H9 (cell line): ENCODE measurements around the gene SERPINC1. TPM values are rescaled to one million over a fixed set of nuclear protein-coding genes. Genes with fewer than 3 reads are reported as not detected.

Experiments
- DNase-seq: peaks from one replicate; pipeline ENCODE4 v3.0.0-alpha.2; 2017
- H2AFZ ChIP-seq: one replicate; pipeline ENCODE4 v1.6.1; 2013; ENCODE audit warnings: mild to moderate bottlenecking, low read length, control low read depth, moderate library complexity
- H2AK5ac ChIP-seq: 2 replicates; pipeline ENCODE4 v1.6.1; 2013; ENCODE audit warnings: low read length, control low read depth, mixed read lengths; ENCODE audit not compliant: insufficient read length
- H2BK120ac ChIP-seq: one replicate; pipeline ENCODE4 v1.6.1; 2013; ENCODE audit warnings: low read depth, mild to moderate bottlenecking, low read length, control low read depth, inconsistent platforms; ENCODE audit not compliant: poor library complexity, severe bottlenecking
- H2BK12ac ChIP-seq: 2 replicates; pipeline ENCODE4 v1.6.1; 2013; ENCODE audit warnings: low read length, control low read depth, mixed read lengths, low read depth; ENCODE audit not compliant: insufficient read length
- H2BK15ac ChIP-seq: 2 replicates; pipeline ENCODE4 v1.6.1; 2013; ENCODE audit warnings: low read depth, low read length, control low read depth
- H2BK20ac ChIP-seq: one replicate; pipeline ENCODE4 v1.6.1; 2013; ENCODE audit warnings: low read depth, mild to moderate bottlenecking, low read length, control low read depth, inconsistent platforms; ENCODE audit not compliant: poor library complexity, severe bottlenecking
- H2BK5ac ChIP-seq: 2 replicates; pipeline ENCODE4 v1.6.1; 2013; ENCODE audit warnings: low read length, control low read depth, mixed read lengths; ENCODE audit not compliant: insufficient read length
- H3K14ac ChIP-seq: 2 replicates; pipeline ENCODE4 v1.6.1; 2013; ENCODE audit warnings: low read length, control low read depth; ENCODE audit not compliant: insufficient read depth
- H3K18ac ChIP-seq: 2 replicates; pipeline ENCODE4 v1.6.1; 2013; ENCODE audit warnings: low read depth, mild to moderate bottlenecking, mixed read lengths, low read length, control low read depth; ENCODE audit not compliant: insufficient read length
- H3K23ac ChIP-seq: 2 replicates; pipeline ENCODE4 v1.6.1; 2013; ENCODE audit warnings: low read length, control low read depth, mixed read lengths, low read depth; ENCODE audit not compliant: insufficient read length
- H3K23me2 ChIP-seq: 2 replicates; pipeline ENCODE4 v1.6.1; 2013; ENCODE audit warnings: low read depth, mild to moderate bottlenecking, mixed read lengths, low read length, control low read depth; ENCODE audit not compliant: insufficient read length, poor library complexity, severe bottlenecking
- H3K27ac ChIP-seq: 2 replicates; pipeline ENCODE4 v1.5.1; 2013; ENCODE audit warnings: low read length, control low read depth, mixed read lengths, low read depth; ENCODE audit not compliant: insufficient read length
- H3K27me3 ChIP-seq: 2 replicates; pipeline ENCODE4 v1.6.1; 2013; ENCODE audit warnings: low read length, control low read depth, inconsistent platforms; ENCODE audit not compliant: insufficient read depth
- H3K4ac ChIP-seq: 2 replicates; pipeline ENCODE4 v1.6.1; 2013; ENCODE audit warnings: low read depth, mild to moderate bottlenecking, control low read depth, inconsistent platforms, low read length, moderate library complexity
- H3K4me1 ChIP-seq: 2 replicates; pipeline ENCODE4 v1.6.1; 2013; ENCODE audit warnings: low read length, control low read depth, inconsistent platforms; ENCODE audit not compliant: insufficient read depth
- H3K4me2 ChIP-seq: 2 replicates; pipeline ENCODE4 v1.6.1; 2013; ENCODE audit warnings: low read length, control low read depth, mixed read lengths; ENCODE audit not compliant: insufficient read length, insufficient read depth
- H3K56ac ChIP-seq: 2 replicates; pipeline ENCODE4 v1.6.1; 2013; ENCODE audit warnings: low read depth, mild to moderate bottlenecking, mixed read lengths, low read length, control low read depth; ENCODE audit not compliant: insufficient read length
- H3K79me1 ChIP-seq: 2 replicates; pipeline ENCODE4 v1.6.1; 2013; ENCODE audit warnings: low read depth, mild to moderate bottlenecking, moderate library complexity, low read length, control low read depth, inconsistent platforms; ENCODE audit not compliant: insufficient read depth, poor library complexity, severe bottlenecking
- H3K79me2 ChIP-seq: 2 replicates; pipeline ENCODE4 v1.6.1; 2013; ENCODE audit warnings: low read length, control low read depth, inconsistent platforms; ENCODE audit not compliant: insufficient read depth
- H3K9ac ChIP-seq: 2 replicates; pipeline ENCODE4 v1.6.1; 2013; ENCODE audit warnings: low read length, control low read depth, mixed read lengths; ENCODE audit not compliant: insufficient read length; ENCODE audit errors: extremely low read depth
- H3K9me3 ChIP-seq: one replicate; pipeline ENCODE4 v1.6.1; 2013; ENCODE audit warnings: low read depth, low read length, inconsistent platforms; ENCODE audit not compliant: control insufficient read depth
- H3T11ph ChIP-seq: one replicate; pipeline ENCODE4 v1.6.1; 2013; ENCODE audit warnings: mild to moderate bottlenecking, low read length, control low read depth, inconsistent platforms
- H4K20me1 ChIP-seq: one replicate; pipeline ENCODE4 v1.6.1; 2013; ENCODE audit not compliant: control insufficient read depth, insufficient read length, insufficient read depth
- H4K5ac ChIP-seq: 2 replicates; pipeline ENCODE4 v1.6.1; 2013; ENCODE audit warnings: low read depth, mild to moderate bottlenecking, mixed read lengths, low read length, control low read depth; ENCODE audit not compliant: insufficient read length
- H4K8ac ChIP-seq: replicated peaks from 2 replicates; pipeline ENCODE4 v1.6.1; 2013; ENCODE audit warnings: low read length, control low read depth, mixed read lengths, low read depth; ENCODE audit not compliant: insufficient read length
- H4K91ac ChIP-seq: 2 replicates; pipeline ENCODE4 v1.6.1; 2013; ENCODE audit warnings: low read depth, mild to moderate bottlenecking, moderate library complexity, mixed read lengths, low read length, control low read depth; ENCODE audit not compliant: insufficient read length
- H3K27ac Mint-ChIP-seq, 3 experiments: 2 replicates in 2 of 3; 3 replicates in 1 of 3; pipeline ENCODE4 v1.8.0; 2020 to 2021; ENCODE audit warnings: mixed read lengths in 3 of 3, mild to moderate bottlenecking in 1 of 3, moderate library complexity in 1 of 3
- H3K27me3 Mint-ChIP-seq: 2 replicates; pipeline ENCODE4 v1.8.0; 2021; ENCODE audit warnings: low read depth, mild to moderate bottlenecking, moderate library complexity, mixed read lengths
- H3K36me3 Mint-ChIP-seq, 3 experiments: 2 replicates in 2 of 3; 3 replicates in 1 of 3; pipeline ENCODE4 v1.8.0; 2020 to 2021; ENCODE audit warnings: low read depth in 3 of 3, mixed read lengths in 3 of 3; ENCODE audit not compliant: insufficient read depth in 1 of 3
- H3K4me1 Mint-ChIP-seq, 2 experiments: 2 replicates each; pipeline ENCODE4 v1.8.0; 2020; ENCODE audit warnings: mixed read lengths in 2 of 2
- H3K4me3 Mint-ChIP-seq, 2 experiments: 2 replicates in 1 of 2; 3 replicates in 1 of 2; pipeline ENCODE4 v1.8.0; 2020 to 2021; ENCODE audit warnings: mild to moderate bottlenecking in 2 of 2, mixed read lengths in 2 of 2, moderate library complexity in 1 of 2
- H3K9me3 Mint-ChIP-seq, 2 experiments: 2 replicates in 1 of 2; 3 replicates in 1 of 2; pipeline ENCODE4 v1.8.0; 2020; ENCODE audit warnings: mild to moderate bottlenecking in 2 of 2, mixed read lengths in 2 of 2, moderate library complexity in 1 of 2
- WGBS: extraction: QIAGEN DNeasy Blood & Tissue Kit; methylation state at CpG from one replicate; pipeline ENCODE4 v1.1.7; 2013; ENCODE audit warnings: missing lambda C conversion rate, low lambda C conversion rate, mixed read lengths; ENCODE audit not compliant: insufficient read length; ENCODE audit errors: extremely low coverage; 5-methylcytosine and 5-hydroxymethylcytosine counted together
- total RNA-seq: library from RNA; stranded (reverse); gene quantifications from 2 replicates; pipeline ENCODE4 v1.2.1, GENCODE V29; 2021
- TF ChIP-seq, protein P1 (sequence below): fragments of 200-600 bp; sonication (generic); conservative IDR thresholded peaks from 3 replicates; pipeline ENCODE4 v1.8.0; 2021; ENCODE audit warnings: antibody characterized with exemption, mild to moderate bottlenecking

SERPINC1 gene
- total RNA-seq, 1 experiment from 2014 or later: not detected

DNA sequence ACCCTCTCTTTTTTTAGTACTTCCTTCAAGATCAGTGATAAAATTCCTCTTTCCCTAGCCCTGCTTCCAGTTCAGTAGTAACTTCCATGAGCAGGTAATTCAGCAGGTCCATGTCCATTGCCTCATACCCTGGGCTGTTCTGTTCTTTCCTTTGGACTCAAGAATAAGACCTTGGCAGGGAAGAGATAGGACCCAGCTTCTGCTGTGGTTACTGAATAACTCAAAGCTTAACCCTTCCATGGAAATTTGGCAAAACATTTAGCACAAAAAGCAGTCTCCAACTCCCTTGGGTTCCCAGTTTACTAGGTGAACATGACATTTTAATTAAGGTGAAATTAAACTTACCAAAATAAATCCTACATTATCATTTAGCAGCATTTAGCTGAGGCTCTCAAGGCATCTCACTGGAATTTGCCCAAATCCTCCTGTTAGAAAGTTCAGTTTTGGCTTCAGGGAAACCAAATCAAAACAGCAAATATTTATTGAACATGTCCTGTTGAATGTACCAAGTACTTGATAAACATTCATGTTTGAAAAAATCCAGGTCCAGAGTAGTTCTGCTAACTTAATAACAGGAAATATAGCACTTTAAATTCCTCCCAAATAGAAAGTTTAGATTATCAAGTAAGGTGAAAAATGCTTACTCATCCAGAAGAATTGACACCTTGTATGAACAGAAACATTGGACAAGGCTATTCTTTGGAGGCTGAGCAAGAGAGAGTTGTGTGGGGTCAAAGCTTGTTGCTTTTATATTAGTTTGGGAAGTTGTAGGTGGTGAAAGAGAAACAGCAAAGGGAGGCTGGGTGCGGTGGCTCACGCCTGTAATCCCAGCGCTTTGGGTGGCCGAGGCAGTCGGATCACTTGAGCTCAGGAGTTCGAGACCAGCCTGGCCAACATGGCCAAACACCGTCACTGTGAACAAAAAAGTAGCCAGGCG, 8.4 kb upstream of the SERPINC1 start:
- Histone ChIP-seq H3K9me3 (no peaks in the 10 kb centered on the region), H2BK12ac (no peak overlapping the region), H4K20me1 (no peaks in the 10 kb centered on the region), H2AFZ (no peak overlapping the region), H3K4me1 (no peaks in the 10 kb centered on the region), H4K8ac (no peak overlapping the region), H3K79me2 (no peaks in the 10 kb centered on the region), H4K91ac (no peak overlapping the region), H3K18ac (no peak overlapping the region), H3K14ac (no peak overlapping the region), H3T11ph (no peak overlapping the region), H3K4ac (no peak overlapping the region), H4K5ac (no peak overlapping the region), H2BK20ac (peak overlapping the region; percentile 45), H3K27ac (no peak overlapping the region), H3K27me3 (no peaks in the 10 kb centered on the region), H3K9ac (no peak overlapping the region), H3K56ac (no peak overlapping the region), H3K23me2 (no peaks in the 10 kb centered on the region), H2BK5ac (no peak overlapping the region), H2BK15ac (no peak overlapping the region), H3K23ac (no peak overlapping the region), H2AK5ac (no peak overlapping the region), H2BK120ac (no peak overlapping the region), H3K4me2 (no peak overlapping the region), H3K79me1 (no peaks in the 10 kb centered on the region)
- TF ChIP-seq, protein P1, sequence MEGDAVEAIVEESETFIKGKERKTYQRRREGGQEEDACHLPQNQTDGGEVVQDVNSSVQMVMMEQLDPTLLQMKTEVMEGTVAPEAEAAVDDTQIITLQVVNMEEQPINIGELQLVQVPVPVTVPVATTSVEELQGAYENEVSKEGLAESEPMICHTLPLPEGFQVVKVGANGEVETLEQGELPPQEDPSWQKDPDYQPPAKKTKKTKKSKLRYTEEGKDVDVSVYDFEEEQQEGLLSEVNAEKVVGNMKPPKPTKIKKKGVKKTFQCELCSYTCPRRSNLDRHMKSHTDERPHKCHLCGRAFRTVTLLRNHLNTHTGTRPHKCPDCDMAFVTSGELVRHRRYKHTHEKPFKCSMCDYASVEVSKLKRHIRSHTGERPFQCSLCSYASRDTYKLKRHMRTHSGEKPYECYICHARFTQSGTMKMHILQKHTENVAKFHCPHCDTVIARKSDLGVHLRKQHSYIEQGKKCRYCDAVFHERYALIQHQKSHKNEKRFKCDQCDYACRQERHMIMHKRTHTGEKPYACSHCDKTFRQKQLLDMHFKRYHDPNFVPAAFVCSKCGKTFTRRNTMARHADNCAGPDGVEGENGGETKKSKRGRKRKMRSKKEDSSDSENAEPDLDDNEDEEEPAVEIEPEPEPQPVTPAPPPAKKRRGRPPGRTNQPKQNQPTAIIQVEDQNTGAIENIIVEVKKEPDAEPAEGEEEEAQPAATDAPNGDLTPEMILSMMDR: no peak
- no peak for DNase-seq
- Mint-ChIP-seq H3K36me3 (peaks cover 0 to 4% (median 0%) of the 10 kb centered on the region in 3 experiments; a peak in 2 of 7 replicates), H3K27me3 (peaks cover 2% of the 10 kb centered on the region), H3K4me3 (no peak overlapping the region), H3K9me3 (no peaks in the 10 kb centered on the region), H3K4me1 (no peaks in the 10 kb centered on the region), H3K27ac (peak overlapping the region in 1 of 3 experiments; percentile 10; a peak in 2 of 7 replicates)
- WGBS: no CpG with 5 or more reads among the region's 8 CpGs
